Measurements from ENCODE around the gene TSPAN16.

- TF ChIP-seq CTCF (conservative IDR thresholded peaks at IDR 0.05; ENCODE audit: low read depth, low read length), result no peak
- no peak for TF ChIP-seq EZH2 (IDR thresholded peaks at IDR 0.05; ENCODE audit: borderline replicate concordance, low read depth, low read length, poor library complexity, severe bottlenecking)
Observed at GRCh38 chr19:11252665-11253355, 43.1 kb upstream of the TSPAN16 start.
